Lung microvascular endothelial cell (primary cell): ENCODE data around the gene SLC6A11. TPM values are rescaled to one million over a fixed set of nuclear protein-coding genes. Genes with fewer than 3 reads are reported as not detected.

Source experiments
- DNase-seq, 2 donors: peaks; one replicate each; pipeline versions ENCODE4 v3.0.0 to v3.0.0-alpha.2; 2010; ENCODE audit warnings: low read depth in 2 of 2
- total RNA-seq: library from RNA; depleted of rRNA; stranded (reverse); fragments of >200 nt; gene quantifications from 2 replicates; pipeline ENCODE4 v1.2.1, GENCODE V29; 2014

Gene SLC6A11
- total RNA-seq, 1 donor from 2014 or later, result not detected

- no peak for DNase-seq
These were observed 114.1 kb downstream of the SLC6A11 start for GRCh38 chr3:10929978-10930665.

- DNase-seq, result no peak
These were observed 114.6 kb downstream of the SLC6A11 start for GRCh38 chr3:10930666-10931040.

GRCh38 chr3:10932596-10932995, 116.6 kb downstream of the SLC6A11 start:
- no peak for DNase-seq

GRCh38 chr3:10933021-10933420, 117.0 kb downstream of the SLC6A11 start:
- no peak for DNase-seq

GRCh38 chr3:10933470-10933804, 117.4 kb downstream of the SLC6A11 start:
- no peak for DNase-seq

- peak; percentile 34 to 51 for DNase-seq
These were observed 117.9 kb downstream of the SLC6A11 start for GRCh38 chr3:10933805-10934481.

- no peak for DNase-seq
These were observed 119.0 kb downstream of the SLC6A11 start for GRCh38 chr3:10935028-10935427.

- no peak for DNase-seq
These were observed 120.0 kb downstream of the SLC6A11 start for GRCh38 chr3:10935846-10936631.

- no peak for DNase-seq
These were observed 120.7 kb downstream of the SLC6A11 start for GRCh38 chr3:10936686-10937085.

- DNase-seq, result no peak
These were observed 121.3 kb downstream of the SLC6A11 start for GRCh38 chr3:10937141-10937825.

GRCh38 chr3:10939556-10939955, 123.5 kb downstream of the SLC6A11 start:
- DNase-seq, result no peak

GRCh38 chr3:10940106-10940505, 124.1 kb downstream of the SLC6A11 start:
- no peak for DNase-seq

GRCh38 chr3:10941972-10942371, 125.9 kb downstream of the SLC6A11 start:
- DNase-seq, result peak; percentile 25 to 36

- no peak for DNase-seq
These were observed 126.7 kb downstream of the SLC6A11 start for GRCh38 chr3:10942690-10943205.

- DNase-seq, result no peak
These were observed 128.8 kb downstream of the SLC6A11 start for GRCh38 chr3:10944866-10945265.

GRCh38 chr3:10945683-10946287, 129.8 kb downstream of the SLC6A11 start:
- peak; percentile 55 to 72 for DNase-seq

- no peak for DNase-seq
These were observed 130.5 kb downstream of the SLC6A11 start for GRCh38 chr3:10946526-10946925.

- DNase-seq, result no peak
These were observed 132.3 kb downstream of the SLC6A11 start for GRCh38 chr3:10948326-10948725.

GRCh38 chr3:10949197-10949596, 133.2 kb downstream of the SLC6A11 start:
- DNase-seq, result no peak

GRCh38 chr3:10950476-10951294, 134.7 kb downstream of the SLC6A11 start:
- peak; percentile 20 to 53 for DNase-seq
